ENCODE data around the gene BICC1.

BICC1 gene, protein sequence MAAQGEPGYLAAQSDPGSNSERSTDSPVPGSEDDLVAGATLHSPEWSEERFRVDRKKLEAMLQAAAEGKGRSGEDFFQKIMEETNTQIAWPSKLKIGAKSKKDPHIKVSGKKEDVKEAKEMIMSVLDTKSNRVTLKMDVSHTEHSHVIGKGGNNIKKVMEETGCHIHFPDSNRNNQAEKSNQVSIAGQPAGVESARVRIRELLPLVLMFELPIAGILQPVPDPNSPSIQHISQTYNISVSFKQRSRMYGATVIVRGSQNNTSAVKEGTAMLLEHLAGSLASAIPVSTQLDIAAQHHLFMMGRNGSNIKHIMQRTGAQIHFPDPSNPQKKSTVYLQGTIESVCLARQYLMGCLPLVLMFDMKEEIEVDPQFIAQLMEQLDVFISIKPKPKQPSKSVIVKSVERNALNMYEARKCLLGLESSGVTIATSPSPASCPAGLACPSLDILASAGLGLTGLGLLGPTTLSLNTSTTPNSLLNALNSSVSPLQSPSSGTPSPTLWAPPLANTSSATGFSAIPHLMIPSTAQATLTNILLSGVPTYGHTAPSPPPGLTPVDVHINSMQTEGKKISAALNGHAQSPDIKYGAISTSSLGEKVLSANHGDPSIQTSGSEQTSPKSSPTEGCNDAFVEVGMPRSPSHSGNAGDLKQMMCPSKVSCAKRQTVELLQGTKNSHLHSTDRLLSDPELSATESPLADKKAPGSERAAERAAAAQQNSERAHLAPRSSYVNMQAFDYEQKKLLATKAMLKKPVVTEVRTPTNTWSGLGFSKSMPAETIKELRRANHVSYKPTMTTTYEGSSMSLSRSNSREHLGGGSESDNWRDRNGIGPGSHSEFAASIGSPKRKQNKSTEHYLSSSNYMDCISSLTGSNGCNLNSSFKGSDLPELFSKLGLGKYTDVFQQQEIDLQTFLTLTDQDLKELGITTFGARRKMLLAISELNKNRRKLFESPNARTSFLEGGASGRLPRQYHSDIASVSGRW

DNA sequence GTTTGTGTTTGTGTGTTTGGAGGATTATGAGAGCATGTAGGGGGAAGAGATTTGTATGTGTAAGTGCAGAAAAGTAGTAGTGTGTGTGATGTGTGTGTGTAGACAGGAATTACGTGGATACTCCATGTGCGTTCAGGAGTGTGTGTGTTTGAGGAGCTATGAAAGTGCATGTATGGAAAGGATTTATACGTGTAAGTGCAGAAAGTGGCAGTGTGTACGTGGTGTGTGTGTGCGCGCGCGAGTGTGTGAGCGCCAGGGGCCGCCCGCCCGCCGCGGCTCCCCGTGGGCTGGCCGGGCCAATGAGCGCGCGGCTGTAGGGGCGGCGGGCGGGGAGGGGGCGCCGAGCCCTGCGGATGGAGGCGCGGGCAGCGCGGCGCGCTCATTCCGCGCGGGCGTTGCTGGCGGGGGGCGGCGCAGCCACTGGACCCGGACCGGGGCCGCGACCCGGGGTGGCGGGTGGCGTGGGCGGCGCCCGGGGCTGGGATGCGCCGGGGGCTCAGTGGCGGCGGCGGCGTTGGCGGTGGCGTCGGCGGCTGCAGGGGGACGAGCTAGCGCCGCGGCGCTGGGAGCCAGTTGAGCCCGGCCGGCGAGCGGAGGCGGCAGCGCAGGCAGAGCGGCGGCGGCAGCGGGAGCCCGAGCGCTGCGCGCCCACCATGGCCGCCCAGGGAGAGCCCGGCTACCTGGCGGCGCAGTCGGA is at the start of gene BICC1:
BICC1 (plus strand) TSS at position 382 of the 697 bp plus-strand sequence; CDS start at position 654, 272 bp downstream.
- peak in 31 of 56 donors; percentile 7 to 61 (median 29) for DNase-seq

DNA sequence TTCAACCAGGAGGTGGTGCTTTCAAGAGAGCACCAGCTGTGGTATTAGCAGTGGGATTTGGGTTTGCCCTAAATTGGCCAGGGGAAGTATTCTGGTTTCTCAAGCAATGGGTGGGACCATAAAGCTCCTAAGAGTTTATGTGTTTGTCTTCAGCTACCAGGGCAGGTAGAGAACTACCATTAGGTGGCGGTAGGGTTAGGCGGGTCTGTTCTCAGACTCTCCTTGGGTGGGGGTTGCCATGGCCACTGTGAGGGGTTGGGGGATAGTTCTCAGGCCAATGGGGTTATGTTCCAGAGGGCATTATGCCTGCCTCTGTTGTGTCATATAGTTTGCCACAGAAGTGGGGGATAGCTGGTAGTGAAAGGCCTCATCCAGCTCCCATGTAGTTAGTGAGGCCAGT is 47.7 kb upstream of the BICC1 start:
- DNase-seq, result no peak

- DNase-seq, result no peak
Measured at GRCh38 chr10:58465629-58466028, 47.0 kb upstream of the BICC1 start.

- DNase-seq, result no peak
Measured at GRCh38 chr10:58467931-58468635, 44.6 kb upstream of the BICC1 start.

DNA sequence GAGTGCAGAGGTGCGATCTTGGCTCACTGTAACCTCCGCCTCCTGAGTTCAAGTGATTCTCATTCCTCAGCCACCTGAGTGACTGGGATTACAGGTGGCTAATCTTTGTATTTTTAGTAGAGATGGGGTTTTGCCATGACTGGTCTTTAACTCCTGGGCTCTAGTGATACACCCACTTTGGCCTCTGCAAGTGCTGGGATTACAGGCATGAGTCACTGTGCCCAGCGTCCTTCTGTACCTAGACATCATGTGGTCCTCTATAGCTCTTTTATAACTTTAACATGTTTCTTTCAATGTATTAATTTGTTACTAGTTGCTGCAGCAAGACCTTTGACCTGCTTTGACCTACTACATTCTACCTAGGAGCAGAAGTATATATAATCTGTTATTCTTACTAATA is 38.7 kb upstream of the BICC1 start:
- no peak for DNase-seq

DNA sequence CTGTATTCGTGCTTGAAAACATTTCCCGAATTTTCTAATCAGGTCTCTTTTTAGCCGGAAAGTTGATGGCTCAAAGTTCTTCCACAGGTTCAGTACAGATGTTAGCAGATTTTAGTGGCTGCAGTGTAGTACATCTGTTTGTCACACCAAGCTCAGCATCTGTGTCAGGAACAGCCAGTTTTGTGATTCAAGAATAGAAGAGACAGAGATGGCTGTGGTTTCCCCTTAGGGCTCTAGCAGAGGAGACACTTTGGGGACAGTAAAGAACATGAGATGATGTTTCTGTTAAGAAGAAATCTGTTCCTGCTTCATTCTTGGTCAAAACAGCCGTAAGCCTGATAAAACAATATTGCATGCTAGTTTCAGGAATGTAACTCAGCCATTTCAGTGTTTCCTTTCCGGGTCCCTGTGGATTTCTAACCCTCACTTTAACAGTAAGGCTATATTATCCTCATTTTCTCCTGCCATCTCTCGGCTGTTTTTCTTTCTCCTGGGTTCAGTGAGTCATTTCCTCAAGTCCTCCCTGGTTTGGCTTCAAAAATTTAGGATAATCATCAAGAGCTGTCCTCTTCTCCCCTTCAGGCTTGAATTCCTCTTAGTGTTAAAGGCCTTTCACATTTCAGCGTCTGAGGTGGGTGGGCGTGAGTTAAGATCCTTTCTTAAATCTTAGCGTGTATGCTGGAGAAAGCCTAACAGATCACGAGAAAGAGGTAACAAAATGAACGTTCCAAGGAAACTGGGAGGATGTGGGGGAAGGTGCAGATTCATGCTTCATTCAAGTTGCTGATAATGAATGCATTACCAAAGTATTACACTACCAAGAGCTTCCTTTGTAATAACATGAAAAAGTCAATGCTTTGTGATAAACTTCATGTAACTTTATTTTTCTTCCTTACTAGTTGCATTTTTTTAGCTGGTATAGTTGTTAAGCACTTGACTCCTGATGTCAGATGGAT is 37.1 kb upstream of the BICC1 start:
- DNase-seq, result no peak

DNA sequence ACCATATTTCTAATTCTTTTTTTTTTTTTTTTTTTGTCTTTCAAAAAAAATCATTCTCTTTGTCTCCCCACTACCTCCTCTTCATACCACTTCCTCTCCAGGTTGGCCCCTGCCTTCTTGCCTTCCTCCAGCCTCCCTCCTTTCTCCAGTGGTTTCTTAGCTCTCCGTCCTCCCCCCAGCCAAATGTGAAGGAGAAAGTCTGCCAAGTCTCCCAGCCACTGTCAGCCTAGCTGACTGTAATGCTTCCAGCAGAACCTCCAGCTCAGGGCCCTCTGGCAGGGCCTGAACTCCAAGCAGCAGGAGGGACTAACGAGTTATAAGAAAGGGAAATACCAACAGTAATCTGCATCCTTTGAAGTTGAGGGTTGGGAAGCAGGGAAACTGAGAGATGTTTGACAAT is 35.5 kb upstream of the BICC1 start:
- DNase-seq, result peak in 1 of 56 donors; percentile 1

DNA sequence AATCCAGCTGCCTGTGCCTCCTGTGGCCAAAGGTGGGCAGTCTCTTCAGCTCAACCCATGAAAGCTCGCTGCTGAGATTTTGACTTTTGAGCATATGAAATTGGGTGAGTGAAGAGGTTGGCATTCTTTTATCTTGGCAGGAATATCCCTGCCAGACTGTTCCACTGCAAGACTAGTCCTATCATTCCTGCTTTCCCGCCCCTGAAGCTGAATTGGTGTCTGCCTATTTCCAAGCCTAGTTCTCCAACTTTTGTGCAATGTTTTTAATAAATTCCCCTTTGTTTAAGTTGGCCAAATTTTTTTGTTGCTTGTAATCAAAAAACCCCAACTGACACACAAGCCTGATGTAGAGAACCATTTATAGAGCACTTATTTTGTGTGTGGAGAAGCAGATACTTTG is 34.8 kb upstream of the BICC1 start:
- DNase-seq, result no peak

- no peak for DNase-seq
Measured at GRCh38 chr10:58479045-58479444, 33.6 kb upstream of the BICC1 start.

GRCh38 chr10:58480321-58480720 is 32.4 kb upstream of the BICC1 start:
- no peak for DNase-seq

GRCh38 chr10:58481569-58482109 is 31.0 kb upstream of the BICC1 start:
- no peak for DNase-seq

- no peak for DNase-seq
Measured at GRCh38 chr10:58486821-58487220, 25.9 kb upstream of the BICC1 start.

DNA sequence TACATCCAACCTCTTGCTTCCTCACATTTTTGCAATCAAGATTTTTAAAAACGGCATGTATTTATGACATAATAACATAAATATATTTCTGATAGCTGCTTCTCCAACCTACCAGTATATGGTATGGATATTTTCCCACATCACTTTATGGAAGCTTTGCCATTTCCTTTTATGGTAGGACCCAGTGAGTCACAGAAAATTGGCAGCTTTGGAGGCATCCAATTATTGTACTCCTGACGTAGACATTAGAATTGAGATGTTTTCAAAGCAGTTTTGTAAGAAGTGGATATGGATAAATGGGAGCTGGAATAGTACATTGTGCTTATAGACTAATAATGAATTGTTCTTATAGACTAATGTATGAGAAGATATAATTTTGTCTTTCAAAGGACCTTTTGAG is 23.8 kb upstream of the BICC1 start:
- no peak for DNase-seq

DNA sequence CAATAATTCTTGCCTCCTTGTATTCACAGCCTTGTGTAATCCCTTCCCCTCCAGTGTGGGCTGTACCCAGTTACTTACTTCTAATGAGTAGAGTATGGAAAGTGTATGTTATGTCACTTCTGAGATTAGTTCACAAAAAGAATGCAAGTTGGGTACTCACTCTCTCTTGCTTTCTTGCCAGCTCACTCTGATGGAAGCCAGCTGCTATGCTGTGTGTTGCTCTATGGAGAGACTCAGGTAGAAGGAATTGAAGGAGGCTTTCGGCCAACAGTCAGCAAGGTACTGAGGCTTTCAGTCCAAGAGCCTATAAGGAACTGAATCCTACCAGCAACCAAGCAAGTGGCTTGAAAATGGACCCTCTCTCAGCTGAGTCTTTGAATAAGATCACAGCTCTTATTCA is 9.7 kb upstream of the BICC1 start:
- DNase-seq, result no peak

DNA sequence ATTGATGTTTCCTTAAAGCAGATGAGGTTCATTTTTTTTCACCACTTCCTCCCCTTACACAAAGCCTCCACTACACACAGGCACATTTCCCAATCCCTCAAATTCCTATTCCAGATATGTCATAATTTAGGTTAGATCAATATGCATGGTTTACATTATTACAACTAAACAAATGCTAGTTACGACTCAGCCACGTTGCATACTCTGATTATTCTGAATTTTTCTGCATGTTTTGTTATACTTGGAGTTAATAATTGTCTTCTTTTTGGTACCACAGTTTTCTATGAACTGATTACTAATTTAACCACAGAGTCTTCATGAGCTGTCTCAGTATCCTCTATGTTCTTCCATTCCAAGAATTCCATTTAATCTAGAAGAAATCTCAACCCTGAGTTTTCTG is 4.4 kb upstream of the BICC1 start:
- no peak for DNase-seq

DNA sequence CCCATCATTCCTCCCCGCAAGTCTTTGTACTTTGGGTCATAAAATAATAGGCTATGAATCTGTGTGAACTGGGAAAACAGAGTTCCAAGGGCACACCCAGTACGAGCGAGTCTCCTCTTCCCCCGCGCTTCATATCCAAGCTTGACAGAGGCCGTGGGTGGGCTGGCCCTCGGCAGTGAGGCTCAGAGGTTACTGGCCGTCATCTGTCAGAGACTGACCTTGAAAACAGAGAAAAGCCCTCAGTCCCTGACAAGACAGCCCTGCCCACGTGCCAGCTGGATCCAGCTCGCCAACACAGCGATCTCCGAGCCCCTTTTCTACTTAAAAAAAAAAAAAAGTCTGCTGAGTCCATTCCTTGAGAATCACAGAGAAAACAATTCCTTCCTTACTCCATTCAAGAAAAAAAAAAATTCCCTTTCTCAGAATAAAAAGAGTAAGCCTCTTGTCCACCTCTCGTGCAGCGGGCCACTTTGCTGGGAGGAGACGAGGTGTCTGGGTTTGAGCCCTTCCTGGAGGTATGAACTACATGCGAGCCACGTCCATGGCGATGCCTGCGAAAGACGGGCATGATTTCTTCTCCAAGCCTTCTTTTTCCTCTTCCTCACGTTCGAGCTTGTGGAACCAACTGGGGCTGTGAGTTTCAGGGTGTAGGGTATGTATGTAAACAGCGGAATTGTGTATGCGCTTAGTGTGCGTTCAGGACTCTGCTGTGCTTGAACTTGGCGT is 744 bp upstream of the BICC1 start:
- DNase-seq, result peak in 5 of 56 donors; percentile 10 to 30 (median 22)

DNA sequence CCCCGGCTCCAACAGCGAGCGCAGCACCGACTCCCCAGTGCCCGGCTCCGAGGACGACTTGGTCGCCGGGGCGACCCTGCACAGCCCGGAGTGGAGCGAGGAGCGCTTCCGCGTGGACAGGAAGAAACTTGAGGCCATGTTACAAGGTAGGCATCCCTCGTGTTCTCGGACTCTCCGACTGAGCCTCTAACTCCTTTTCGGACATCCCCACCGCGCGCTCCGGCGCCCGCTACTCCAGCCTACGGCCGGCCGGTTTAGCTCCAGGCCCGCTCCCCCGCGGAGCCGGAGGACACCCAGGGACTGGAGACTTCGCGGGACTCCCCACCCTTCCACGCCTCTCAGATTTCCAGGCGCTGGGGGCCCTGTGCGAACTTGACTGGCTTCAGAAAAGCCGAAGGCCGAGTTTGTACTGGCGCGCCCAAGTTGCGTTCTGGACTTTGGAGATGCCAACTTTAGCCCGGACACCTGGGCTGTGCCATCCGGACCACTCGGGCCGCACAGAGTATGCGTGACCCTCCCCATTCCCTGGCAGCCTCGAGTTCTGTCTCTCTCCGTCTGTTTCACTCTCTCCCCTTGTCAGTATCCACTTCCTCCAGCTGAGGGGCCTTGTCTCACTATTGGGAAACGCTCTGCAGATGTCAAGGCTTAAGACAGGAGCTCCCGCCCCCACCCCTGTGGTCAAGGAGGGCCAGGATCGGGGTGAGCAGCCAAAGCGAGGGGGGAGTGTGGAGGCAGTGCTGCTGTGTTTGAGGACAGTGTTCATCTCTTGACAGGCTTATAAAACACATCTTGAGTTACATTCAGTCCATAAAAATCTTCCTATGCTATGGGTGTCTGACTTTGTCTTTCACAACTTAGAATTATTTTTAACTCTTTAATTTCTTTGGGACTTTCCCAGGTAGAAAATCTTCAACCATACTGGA is 777 bp downstream of the BICC1 start:
- DNase-seq, result peak in 11 of 56 donors; percentile 4 to 38 (median 14)

Data from amygdala (tissue), 56 donors.